GM19372 (cell line): ENCODE measurements around the gene RASAL1.

ENCODE experiments used
- ATAC-seq: cut with Tn5 transposase; IDR thresholded peaks from one replicate; pipeline ENCODE4 v1.9.1; 2021; ENCODE audit warnings: mild to moderate bottlenecking, low read depth, moderate library complexity; ENCODE audit not compliant: unreplicated experiment

The RASAL1 gene

DNA sequence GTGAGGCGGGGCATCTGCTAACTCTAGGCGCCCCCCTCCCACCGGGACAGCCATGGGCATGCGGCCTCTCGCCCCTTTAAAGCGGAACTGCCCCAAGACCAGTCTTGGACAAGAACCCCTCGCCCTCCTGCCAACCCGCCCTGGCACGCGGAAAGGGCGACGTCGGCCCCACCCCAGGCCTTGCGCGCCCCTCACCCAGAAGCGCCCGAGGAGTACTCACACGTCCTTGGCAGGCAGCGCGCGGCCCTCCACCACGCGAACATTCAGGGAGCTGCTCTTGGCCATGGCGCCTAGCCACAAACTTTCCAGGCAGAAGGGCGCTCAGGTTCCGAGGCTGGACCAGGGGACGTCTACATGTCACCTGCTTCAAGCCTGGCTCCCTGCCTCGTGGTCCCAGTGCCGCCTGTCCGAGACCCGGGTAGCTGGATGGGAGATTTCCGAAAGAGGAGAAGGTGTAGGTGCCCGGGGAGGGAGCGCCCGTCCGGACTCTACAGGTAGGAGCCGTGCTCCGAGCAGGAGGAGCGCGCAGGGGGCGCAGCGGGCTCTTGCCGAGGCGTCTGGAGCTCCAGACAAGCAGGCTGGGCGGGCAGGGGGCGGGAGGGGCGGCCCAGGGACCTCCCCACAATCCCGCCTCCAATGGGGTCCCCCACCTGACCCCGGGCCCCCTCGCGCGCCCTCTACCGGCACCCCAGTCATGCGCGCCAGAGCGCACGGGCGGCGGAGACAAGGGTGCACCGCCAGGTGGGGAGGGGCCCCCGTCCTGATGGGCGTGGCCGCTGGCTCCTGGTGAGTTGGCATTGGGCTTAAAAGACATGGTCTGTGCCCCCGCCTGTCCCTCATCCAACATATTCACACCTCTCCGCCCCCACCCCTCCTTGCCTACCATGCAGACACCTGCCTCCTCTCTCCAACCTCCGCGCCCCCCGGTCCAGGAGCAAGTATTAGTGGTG, at the start of gene RASAL1:
TSS of gene RASAL1 (minus strand) at position 584 of the 950 bp plus-strand sequence. CDS start at position 285, 299 bp downstream.
- no peak for ATAC-seq

- ATAC-seq, result peak; percentile 78
Observed at GRCh38 chr12:113184900-113185179, 49.3 kb upstream of the RASAL1 start.

DNA sequence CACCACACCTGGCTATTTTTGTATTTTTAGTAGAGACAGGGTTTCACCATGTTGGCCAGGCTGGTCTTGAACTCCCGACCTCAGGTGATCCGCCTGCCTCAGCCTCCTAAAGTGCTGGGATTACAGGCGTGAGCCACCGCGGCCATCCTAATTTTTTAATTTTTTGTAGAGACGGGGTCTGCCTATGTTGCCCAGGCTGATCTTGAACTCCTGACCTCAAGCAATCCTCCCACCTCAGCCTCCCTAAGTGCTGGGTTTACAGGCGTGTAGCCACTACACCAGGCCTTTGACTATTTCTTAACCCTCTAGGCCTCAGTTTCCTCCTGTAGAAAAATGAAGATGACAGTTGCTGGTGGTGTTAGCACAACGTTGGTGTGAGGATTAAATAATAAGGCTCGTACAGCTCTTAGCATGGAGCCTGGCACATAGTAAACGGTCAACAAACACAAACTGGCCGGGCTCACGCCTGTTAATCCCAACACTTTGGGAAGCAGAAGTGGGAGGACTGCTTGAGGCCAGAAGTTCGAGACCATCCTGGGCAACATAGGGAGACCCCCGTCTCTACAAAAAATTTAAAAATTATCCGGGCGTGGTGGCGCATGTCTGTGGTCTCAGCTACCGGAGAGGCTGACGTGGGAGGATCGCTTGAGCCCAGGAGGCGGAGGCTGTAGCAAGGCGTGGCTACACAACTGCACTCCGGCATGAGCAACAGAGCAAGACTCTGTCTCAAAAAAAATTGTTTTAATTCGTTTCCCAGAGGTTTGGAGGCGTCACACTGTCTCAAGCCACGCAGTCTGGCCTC, 48.7 kb upstream of the RASAL1 start:
- peak; percentile 44 for ATAC-seq

DNA sequence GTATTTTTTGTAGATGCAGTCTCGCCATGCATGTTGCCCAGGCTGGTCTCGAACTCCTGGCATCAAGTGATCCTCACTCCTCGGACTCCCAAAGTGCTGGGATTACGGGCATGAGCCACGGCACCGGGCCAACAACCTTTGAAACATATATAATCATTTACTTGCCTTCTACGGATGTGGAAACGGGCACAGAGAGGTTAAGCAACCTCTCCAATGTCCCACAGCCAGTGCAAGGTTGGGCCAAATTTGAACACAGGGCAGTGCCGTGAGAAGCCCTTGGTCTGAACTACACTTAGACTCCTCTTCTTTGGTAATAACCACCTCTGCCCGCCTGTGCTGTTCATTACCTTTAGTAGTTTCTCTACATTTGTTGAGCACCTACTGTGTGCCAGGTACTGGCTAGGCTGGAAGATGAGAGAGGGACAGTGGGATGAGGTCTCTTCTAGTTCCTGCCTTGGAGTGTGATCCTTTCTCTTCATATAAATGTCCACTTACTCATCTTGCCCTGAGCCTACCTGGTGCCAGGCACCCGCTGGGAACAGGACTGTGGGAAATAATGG, 47.5 kb upstream of the RASAL1 start:
- no peak for ATAC-seq

DNA sequence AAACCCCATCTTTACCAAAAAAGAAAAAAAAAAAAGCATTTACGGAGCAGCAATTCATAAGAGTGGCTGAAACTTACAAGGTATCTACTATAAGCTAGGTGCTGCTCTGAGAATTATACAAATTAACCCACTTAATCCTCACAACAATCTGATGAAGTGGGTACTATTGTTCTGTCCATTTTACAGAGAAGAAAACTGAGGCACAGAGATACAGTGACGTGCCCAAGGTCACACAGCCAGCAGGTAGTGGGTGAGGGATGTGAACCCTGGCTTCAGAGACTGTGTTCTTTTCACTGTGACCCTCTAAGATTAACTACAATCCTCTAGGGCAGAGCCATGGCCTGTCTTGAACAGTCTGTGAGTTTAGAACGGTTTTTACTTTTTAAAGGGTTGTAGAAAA, 46.4 kb upstream of the RASAL1 start:
- no peak for ATAC-seq

- no peak for ATAC-seq
Observed at GRCh38 chr12:113180333-113180732, 44.8 kb upstream of the RASAL1 start.

- no peak for ATAC-seq
Observed at GRCh38 chr12:113179023-113179422, 43.5 kb upstream of the RASAL1 start.

DNA sequence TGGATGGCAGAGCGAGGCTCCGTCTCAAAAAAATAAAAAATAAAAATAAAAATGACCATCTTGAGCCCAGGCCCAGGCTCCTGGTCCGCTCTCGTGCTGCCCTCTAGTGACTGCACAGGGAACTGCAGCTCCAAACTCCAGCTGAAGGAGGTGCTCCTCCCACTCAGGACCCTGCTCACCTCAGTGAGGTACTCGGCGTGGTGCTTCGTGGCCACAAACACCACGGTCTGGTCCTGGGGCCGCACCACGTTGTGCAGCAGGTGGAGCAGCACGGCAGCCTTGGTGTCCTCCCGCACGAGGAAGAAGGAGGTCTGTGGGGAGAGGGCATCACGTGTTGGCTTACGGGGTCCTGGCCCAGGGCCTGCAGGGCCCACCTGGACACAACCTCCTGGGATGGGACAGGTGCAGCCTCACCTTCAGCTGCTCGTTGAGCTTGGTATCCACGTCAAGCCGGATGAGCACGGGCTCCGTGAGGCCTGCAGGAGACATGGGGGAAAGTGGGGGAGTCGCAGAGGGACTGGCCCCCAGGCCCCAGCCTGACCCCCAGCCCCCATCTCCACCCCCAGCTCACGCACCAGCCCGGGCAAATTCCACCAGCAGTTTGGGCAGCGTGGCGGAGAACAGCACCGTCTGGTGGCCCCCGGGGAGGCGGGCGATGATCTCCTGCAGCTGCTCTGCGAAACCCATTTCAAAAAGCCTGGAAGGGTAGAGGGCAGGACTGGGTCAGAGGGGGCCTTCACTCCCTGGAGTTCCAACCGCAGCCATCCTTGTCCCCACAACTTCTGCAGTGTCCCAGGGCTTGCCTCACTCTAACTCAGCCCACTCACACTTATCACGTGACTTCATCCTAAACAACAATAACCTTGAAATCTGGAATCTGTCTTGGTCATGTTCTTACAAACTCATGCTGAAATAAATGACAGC, 39.2 kb upstream of the RASAL1 start:
- peak; percentile 59 for ATAC-seq

DNA sequence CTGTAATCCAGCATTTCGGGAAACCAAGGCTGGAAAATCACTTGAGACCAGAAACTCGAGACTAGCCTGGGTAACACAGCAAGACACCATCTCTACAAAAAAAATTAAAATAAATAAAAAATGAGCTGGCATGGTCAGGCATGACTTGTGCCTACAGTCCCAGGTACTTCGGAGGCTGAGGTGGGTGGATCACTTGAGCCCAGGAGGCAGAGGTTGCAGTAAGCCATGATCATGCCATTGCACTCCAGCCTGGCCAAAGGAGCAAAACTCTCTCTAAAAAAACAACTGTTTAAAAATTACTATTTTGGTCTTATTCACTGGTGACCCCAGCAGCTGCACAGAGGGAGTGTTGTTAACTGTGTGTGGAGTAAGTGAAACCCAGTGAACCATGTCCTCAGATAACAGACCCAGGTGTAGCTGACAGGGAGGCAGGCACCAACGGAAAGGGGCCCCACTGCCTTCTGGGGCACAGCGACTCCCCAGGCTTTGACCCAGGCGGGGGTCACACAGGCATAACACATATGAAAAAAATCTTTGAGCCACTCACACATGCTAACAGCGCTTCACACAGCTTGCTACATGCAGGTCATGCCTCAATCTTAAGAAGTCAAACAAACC, 37.6 kb upstream of the RASAL1 start:
- ATAC-seq, result no peak

DNA sequence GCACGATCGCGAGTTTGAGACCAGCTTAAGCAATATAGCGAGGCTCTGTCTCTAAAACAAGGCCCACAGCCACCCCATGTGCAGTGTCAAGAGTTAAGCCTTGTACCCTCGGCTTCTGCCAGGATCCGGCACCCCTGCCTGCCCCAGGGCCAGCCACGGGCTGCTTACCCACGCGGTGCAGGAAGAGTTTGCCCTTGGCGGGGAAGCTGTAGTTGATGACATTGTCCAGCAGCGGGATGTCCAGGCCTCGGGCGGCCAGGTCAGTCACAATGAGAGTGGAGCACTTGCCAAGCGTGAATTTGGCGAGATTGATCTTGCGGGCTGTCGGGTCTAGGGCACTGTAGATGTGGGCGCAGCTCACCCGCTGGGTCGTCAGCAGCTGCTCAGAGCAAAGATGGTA, 36.6 kb upstream of the RASAL1 start:
- no peak for ATAC-seq

- no peak for ATAC-seq
Observed at GRCh38 chr12:113171543-113171942, 36.0 kb upstream of the RASAL1 start.

GRCh38 chr12:113170926-113171325, 35.4 kb upstream of the RASAL1 start:
- ATAC-seq, result no peak

DNA sequence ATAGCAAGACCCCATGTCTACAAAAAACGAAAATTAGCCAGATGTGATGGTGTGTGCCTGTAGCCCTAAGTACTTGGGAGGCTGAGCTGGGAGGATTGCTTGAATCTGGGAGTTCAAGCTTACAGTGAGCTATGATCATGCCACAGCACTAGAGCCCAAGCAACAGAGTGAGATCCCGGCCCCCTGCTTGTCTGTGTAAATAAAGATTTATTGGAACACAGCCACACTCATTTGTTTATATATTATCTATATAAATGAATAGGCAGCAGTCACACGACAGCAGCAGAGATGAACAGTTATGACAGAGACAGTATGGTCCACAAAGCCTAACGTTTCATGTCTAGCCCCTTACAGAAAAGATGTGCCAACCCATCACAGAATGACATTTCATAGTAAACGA, 34.9 kb upstream of the RASAL1 start:
- no peak for ATAC-seq

DNA sequence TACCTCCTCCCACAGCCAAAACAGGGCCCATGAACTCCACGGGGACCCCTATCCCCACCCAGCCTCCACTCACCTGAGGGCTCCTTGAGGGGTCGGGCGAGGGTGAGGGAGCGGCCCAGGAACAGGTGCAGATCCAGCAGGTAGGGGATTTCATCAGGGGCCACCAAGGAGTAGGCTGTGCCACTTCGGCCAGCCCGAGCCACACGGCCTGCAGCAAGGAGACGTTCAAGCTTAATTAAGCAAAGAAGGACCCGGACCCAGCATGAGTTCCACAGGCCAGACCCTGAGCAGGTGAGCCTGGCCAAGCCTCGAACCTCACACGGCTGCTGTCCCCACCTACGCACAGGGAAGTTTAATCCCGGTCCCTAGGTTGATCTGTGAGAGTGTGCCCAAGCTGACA, 34.1 kb upstream of the RASAL1 start:
- no peak for ATAC-seq

- no peak for ATAC-seq
Observed at GRCh38 chr12:113167868-113168267, 32.3 kb upstream of the RASAL1 start.

DNA sequence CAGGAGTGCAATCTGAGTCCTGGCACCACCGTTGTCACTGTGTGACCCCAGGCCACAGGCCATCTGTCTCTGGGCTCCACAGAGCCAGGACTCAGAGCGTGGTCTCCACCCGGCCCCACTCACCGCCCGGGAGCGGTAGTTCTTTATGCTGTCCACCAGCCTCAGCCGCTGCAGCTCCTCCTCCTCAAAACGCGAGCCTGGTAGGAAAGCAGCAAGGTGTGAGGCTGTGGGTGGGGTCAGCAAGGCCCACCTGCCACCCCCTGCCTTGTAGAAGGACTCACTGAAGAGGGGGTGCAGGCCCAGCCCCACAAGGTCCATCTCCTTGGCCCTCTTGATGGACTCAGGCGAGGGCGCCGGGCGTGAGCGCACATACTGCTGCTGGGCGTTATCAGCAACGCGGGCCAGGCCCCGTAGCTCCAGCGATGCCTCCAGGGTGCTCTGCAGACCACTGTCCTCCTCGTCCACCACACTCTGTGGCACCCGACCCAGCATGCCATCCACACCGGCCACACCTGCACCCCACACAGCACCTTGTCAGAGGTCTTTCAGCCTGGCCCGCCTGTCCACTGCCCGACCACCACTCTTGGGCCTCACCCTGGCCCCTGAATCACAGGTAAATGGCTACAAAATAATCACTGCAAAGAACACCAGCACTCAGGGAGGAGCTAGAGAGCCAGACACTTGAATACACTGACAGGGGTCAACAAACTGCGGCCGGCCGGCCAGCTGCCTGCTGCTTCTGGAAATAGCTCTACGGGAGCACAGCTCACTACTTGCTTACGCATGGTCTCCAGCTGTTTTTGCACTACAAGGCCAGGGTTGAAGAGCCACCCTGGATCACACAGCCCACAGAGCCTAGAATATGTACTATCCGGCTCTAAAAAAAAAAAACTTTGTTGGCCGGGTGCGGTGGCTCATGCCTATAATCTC, 30.2 kb upstream of the RASAL1 start:
- no peak for ATAC-seq

DNA sequence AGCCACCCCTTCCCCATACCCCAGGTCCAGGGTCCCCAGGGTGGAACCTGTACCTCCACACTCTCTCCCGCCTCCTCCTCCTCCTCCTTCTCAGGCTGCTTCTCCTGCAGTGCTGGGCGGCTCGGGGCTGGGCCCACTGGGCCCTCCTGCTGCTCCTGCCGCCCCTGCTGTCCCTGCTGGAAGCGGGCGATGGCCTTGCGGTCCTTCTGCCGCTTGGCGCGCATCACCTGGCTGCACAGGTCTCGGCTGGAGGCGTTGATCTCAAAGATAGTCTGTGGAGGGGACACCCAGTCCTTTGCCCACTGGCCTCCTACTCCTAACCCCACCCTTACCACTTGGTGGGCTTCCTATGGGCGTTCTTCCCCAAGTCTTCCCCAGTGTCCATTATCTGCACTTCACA, 28.5 kb upstream of the RASAL1 start:
- ATAC-seq, result no peak

GRCh38 chr12:113163030-113163360, 27.4 kb upstream of the RASAL1 start:
- no peak for ATAC-seq
